CD4-positive, alpha-beta T cell treated with Interleukin-6 for 4 hours (primary cell): ENCODE data around the gene IFIT5.
"Not testable (repeated sequence)": the region's sequence is repeated elsewhere in the genome, so short reads cannot be mapped to it uniquely, and the experiment has no call there.

ENCODE experiments used
- DNase-seq: peaks from one replicate; pipeline ENCODE4 v3.0.0-alpha.2; 2020; ENCODE audit warnings: mixed read lengths

IFIT5 gene

DNA sequence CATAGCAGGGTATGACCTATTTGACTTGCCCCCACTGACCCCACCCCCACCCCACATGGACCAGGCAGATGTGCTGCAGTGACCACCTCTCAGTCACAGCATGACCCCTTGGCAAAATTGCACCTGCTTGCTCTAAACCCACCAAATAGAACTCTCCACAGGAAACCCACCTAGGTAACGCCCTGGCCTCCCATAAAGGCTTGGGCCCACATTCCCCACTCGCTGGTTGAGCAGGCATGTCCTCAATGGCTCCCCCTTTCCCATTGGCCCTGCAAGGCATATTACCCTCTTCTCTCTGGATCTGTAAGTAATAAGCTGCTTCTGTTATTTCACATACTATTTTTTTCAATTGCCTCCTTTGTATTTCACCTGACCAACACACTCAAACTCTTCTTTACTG is 19.2 kb upstream of the IFIT5 start:
- DNase-seq: no peak

DNA sequence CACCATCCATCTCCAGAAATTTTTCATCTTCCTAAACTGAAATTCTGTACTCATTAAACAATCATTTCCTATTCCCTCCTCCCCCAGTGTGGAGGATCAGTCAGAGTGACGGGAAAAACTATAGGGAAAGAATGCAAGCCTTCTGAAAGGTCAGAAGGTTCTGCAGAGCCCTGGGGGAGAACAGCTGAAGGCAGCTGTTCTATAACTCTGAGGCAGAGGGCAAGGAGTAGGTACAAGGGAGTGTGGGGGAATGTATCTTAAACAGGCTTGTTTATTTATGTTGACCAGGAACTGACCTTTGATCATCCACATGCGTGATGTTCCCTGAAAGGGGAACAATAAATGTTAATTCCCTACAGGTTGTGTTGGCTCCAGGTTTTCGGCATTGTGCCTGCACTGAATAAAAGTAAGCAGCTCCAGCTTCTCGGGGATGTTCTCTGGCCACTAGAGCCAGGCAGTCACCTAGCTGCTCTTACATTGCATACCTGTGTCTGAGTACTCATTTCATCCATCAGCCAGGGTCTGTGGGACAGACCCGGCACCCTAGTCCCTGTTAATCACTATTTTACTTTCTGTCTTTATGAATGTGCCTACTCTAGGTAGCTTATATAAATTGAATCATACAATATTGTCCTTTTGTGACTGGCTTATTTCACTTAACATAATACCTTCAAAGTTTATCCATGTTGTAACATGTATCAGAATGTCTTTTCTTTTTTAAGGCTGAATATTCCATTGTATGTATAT is 16.2 kb upstream of the IFIT5 start:
- no peak for DNase-seq

DNA sequence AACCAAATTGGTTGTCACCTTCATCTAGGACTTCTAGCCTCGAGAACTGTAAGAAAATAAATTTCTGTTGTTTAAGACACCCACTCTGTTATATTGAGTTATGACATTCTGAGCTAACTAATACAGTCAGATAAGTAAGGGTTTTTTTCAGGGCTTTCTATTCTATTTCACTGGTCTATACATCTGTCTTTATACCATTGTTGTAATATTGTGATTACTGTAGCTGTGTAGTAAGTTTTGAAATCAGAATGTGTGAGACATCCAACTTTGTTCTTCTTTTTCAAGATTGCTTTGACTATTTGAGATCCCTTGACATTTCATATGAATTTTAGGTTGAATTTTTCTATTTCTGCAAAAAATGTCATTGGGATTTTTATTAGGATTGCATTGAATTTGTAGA is 14.4 kb upstream of the IFIT5 start:
- DNase-seq: no peak

DNA sequence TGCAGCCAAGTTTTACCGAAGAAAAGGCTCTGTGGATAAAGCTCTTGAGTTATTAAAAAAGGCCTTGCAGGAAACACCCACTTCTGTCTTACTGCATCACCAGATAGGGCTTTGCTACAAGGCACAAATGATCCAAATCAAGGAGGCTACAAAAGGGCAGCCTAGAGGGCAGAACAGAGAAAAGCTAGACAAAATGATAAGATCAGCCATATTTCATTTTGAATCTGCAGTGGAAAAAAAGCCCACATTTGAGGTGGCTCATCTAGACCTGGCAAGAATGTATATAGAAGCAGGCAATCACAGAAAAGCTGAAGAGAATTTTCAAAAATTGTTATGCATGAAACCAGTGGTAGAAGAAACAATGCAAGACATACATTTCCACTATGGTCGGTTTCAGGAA is 11.3 kb upstream of the IFIT5 start:
- no peak for DNase-seq

- DNase-seq: no peak
These were observed 10.0 kb upstream of the IFIT5 start for GRCh38 chr10:89404104-89405047.

GRCh38 chr10:89406178-89406577 is 8.2 kb upstream of the IFIT5 start:
- DNase-seq: not testable (repeated sequence)

DNA sequence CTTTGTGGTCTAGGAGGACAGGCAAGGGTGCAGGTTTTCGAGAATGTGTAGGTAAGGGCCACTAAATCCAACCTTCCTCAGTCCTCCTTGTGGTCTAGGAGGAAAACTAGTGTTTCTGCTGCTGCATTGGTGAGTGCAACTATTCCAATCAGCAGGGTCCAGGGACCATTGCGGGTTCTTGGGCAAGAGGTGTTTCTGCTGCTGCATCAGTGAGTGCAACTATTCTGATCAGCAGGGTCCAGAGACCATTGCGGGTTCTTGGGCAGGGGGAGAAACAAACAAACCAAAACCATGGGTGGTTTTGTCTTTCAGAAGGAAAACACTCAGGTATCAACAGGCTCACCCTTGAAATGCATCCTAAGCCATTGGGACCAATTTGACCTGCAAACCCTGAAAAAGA is 6.6 kb upstream of the IFIT5 start:
- DNase-seq: not testable (repeated sequence)

DNA sequence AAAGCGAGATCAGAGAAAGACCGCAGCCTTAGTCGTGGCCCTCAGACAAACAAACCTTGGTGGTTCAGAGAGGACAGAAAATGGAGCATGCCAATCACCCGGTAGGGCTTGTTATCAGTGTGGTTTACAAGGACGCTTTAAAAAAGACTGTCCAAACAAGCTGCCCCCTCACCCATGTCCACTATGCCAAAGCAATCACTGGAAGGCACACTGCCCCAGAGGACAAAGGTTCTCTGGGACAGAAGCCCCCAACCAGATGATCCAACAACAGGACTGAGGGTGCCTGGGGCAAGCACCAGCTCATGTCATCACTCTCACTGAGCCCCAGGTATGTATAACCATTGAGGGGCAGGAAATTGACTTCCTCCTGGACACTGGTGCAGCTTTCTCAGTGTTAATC is 5.1 kb upstream of the IFIT5 start:
- DNase-seq: not testable (repeated sequence)

DNA sequence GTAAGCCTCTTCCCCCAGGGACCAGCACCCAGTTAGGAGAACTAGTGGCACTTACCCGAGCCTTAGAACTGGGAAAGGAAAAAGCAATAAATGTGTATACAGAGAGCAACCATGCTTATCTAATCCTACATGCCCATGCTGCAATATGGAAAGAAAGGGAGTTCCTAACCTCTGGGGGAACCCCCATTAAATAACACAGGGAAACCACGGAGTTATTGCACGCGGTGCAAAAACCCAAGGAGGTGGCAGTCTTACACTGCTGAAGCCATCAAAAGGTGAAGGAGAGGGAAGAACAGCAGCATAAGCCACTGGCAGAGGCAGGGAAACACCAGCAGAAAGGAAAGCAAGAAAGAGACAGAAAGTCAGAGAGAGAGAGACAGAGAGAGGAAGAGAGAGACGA is 3.8 kb upstream of the IFIT5 start:
- DNase-seq: not testable (repeated sequence)

GRCh38 chr10:89411135-89411534 is 3.2 kb upstream of the IFIT5 start:
- DNase-seq: not testable (repeated sequence)

DNA sequence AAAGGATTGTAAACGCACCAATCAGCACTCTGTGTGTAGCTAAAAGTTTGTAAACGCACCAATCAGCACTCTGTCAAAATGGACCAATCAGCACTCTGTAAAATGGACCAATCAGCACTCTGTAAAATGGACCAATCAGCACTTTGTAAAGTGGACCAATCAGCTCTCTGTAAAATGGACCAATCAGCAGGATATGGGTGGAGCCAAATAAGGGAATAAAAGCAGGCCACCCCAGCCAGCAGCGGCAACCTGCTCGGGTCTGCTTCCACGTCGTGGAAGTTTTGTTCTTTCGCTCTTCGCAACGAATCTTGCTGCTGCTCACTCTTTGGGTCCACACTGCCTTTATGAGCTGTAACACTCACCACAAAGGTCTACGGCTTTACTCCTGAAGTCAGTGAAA is 2.1 kb upstream of the IFIT5 start:
- peak; percentile 50 for DNase-seq

DNA sequence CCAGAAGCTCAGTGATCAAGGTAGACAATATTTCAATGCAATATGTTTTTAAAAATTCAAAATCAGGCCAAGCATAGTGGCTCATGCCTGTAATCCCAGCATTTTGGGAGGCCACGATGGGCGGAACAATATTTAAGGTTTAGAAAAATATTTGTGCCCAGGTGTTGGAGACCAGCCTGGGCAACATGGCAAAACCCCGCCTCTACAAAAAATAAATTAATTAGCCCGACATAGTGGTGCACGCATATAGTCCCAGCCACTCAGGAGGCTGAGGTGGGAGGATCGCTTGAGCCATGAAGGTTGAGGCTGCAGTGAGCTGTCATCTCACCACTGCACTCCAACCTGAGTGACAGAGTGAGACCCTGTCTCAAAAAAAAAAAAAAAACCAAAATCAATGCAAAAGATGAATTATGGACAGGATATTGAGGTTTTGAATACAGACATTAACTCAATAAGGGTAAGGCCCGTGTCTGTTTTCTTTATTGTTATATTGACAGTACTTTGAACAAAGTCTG is 913 bp upstream of the IFIT5 start:
- no peak for DNase-seq

DNA sequence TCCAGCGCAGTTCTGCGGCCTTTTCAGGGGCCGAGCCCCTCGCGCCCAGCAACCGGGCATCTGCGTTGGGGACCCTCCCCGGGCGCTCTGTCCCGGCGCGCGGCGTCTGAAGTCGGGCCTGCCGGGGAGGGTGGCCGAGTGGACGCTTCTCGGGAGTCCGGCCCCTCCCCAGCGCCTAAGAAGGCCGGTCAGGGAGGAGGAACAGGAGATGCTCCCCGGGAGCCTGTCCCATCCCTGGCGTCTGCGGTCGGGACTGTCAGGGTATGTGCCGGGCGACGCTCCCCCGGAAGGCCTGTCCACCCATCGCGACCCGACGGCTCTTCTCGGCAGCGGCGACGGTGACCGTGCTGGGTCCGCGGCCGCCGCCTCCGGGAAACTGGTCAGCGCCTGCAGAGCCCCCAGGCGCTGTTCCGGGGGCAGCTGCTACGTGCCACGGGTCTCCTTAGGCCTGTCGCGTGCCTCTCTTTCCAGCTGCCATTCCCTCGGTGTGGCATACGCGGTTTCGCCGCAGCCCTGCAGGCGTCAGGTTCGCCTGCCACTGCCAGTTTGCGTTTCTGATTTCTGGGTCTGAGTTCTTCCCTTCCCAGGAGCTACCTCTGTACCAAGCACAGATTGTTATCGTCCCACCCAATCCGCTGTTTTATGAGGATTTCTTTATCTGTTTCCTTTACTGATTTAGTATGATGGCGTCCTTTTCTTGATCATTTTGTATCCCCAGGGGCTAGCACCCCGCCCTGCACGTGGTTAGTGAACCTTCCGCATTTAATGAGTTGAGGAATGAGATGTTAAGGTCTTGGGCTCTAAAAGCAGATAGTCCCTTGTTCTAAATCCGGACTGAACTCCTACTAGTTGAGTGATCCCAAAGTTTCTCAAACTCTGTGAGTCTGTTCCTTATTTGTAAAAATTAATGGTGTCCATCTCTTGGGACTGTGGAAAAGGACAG is 782 bp downstream of the IFIT5 start:
- DNase-seq: peak; percentile 55

GRCh38 chr10:89416465-89416864 is 2.1 kb downstream of the IFIT5 start:
- no peak for DNase-seq

DNA sequence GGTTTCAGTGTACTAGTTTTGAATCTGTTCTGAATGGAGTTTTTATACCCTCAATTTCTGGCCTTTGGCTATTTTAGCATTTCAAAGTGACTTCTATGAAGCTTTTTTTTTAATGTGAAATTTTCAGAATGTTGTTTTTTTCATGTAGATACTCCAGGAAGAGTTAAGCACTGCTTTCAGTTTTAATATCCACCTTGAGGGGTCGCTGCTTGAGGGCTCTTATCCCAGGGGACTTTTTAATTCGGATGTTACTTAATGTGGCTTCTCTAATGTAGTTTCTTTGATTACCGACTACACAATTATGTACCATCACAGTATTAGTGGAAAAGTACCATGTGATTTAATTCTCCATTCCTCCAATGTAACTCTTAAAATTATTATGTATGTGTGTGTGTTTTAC is 5.2 kb downstream of the IFIT5 start:
- peak; percentile 6 for DNase-seq

DNA sequence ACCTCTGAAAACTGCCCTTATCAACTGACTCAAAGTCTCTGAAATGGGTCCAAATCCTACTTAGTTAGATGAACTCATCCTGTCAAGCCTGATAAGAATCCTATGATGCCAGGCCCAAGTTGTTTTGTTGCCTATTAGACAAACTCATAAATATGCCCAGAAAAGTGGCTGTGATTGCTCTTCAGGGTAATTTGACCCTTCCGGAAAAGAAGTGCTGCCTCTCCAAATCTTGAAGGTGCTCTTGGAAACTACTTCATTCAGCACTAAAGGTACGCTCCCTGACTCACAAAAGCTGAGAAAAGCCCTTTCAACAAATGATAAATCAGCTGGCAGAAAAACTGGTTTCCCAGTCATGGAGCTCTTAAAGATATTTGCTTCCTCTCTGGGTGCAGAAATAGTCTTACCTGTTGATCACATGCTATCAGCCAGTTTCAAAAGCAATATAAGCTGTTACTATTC is 6.7 kb downstream of the IFIT5 start:
- no peak for DNase-seq

- no peak for DNase-seq
These were observed 10.6 kb downstream of the IFIT5 start for GRCh38 chr10:89425000-89425399.

GRCh38 chr10:89426230-89426868 is 12.0 kb downstream of the IFIT5 start:
- peak; percentile 9 for DNase-seq

DNA sequence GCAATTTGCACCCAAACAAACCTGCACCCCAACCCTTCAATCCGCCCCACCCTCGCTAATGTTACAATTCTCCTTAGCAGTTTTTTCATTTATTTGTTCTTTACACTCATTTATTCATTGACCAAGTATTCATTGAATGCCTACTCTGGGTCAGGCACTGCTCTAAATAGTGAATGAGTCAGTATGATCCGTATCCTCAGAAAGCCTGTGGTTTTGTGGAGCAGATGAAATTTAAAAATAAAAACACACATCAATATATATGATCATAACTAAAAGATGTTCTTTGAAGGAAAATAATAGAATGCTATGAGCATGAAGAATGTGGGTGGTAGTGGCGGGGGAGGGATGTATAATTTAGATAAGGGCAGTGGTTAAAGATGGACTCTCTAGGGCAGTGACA is 13.3 kb downstream of the IFIT5 start:
- DNase-seq: no peak

- no peak for DNase-seq
These were observed 14.5 kb downstream of the IFIT5 start for GRCh38 chr10:89428877-89429276.

- DNase-seq: no peak
These were observed 17.6 kb downstream of the IFIT5 start for GRCh38 chr10:89431977-89432376.

DNA sequence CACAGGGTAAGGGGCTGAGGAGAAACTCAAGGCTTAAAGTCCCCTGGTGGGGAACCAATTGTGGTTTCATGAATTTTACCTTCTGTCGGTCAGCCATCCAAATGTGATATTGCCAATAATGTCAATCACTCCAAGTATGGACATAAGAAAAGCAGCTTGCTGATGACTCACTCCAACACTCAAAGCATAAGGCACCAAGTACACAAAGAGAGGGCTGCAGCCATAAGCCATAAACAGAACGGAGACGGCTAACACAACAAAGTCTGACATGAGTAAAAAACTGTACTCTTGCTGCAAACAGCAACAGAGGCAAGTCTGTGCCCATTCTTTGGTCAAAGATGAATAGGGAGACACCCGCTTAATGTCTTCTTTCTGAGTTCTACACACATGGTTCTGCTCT is 24.2 kb downstream of the IFIT5 start:
- no peak for DNase-seq
